ENCODE data around the gene GFI1.
"Not testable (repeated sequence)": the region's sequence is repeated elsewhere in the genome, so short reads cannot be mapped to it uniquely, and the experiment has no call there.

DNA sequence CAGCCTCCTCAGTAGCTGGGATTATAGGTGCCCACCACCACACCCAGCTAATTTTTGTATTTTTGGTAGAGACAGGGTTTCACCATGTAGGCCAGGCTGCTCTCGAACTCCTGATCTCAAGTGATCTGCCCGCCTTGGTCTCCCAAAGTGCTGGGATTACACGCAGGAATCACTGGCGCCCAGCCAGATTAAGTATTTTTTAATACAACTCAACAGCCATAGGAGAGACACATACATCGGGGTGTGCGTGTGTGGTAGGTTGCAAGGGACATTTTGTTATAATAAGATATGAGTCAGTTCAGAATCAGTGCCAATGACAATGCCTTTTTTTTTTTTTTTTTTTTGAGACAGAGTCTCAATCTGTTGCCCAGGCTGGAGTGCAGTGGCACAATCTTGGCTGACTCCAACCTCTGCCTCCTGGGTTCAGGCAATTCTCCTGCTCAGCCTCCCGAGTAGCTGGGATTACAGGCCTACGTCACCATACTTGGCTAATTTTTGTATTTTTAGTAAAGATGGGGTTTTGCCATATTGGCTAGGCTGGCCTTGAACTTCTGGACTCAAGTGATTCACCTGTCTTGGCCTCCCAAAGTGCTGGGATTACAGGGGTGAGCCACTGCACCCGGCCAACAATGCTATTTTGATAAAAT, 38.3 kb upstream of the GFI1 start:
- TF ChIP-seq, protein P1, sequence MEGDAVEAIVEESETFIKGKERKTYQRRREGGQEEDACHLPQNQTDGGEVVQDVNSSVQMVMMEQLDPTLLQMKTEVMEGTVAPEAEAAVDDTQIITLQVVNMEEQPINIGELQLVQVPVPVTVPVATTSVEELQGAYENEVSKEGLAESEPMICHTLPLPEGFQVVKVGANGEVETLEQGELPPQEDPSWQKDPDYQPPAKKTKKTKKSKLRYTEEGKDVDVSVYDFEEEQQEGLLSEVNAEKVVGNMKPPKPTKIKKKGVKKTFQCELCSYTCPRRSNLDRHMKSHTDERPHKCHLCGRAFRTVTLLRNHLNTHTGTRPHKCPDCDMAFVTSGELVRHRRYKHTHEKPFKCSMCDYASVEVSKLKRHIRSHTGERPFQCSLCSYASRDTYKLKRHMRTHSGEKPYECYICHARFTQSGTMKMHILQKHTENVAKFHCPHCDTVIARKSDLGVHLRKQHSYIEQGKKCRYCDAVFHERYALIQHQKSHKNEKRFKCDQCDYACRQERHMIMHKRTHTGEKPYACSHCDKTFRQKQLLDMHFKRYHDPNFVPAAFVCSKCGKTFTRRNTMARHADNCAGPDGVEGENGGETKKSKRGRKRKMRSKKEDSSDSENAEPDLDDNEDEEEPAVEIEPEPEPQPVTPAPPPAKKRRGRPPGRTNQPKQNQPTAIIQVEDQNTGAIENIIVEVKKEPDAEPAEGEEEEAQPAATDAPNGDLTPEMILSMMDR (IDR thresholded peaks at IDR 0.05): not testable (repeated sequence)
- TF ChIP-seq ZFX (IDR thresholded peaks at IDR 0.05; ENCODE audit: borderline replicate concordance): not testable (repeated sequence)
